H9 (cell line): ENCODE measurements around the gene SEC23A. TPM values are rescaled to one million over a fixed set of nuclear protein-coding genes. Genes with fewer than 3 reads are reported as not detected.

Experiments used
- DNase-seq: peaks from one replicate; pipeline ENCODE4 v3.0.0-alpha.2; 2017
- H2AFZ ChIP-seq: one replicate; pipeline ENCODE4 v1.6.1; 2013; ENCODE audit warnings: mild to moderate bottlenecking, low read length, control low read depth, moderate library complexity
- H2AK5ac ChIP-seq: 2 replicates; pipeline ENCODE4 v1.6.1; 2013; ENCODE audit warnings: low read length, control low read depth, mixed read lengths; ENCODE audit not compliant: insufficient read length
- H2BK120ac ChIP-seq: one replicate; pipeline ENCODE4 v1.6.1; 2013; ENCODE audit warnings: low read depth, mild to moderate bottlenecking, low read length, control low read depth, inconsistent platforms; ENCODE audit not compliant: poor library complexity, severe bottlenecking
- H2BK12ac ChIP-seq: 2 replicates; pipeline ENCODE4 v1.6.1; 2013; ENCODE audit warnings: low read length, control low read depth, mixed read lengths, low read depth; ENCODE audit not compliant: insufficient read length
- H2BK15ac ChIP-seq: 2 replicates; pipeline ENCODE4 v1.6.1; 2013; ENCODE audit warnings: low read depth, low read length, control low read depth
- H2BK20ac ChIP-seq: one replicate; pipeline ENCODE4 v1.6.1; 2013; ENCODE audit warnings: low read depth, mild to moderate bottlenecking, low read length, control low read depth, inconsistent platforms; ENCODE audit not compliant: poor library complexity, severe bottlenecking
- H2BK5ac ChIP-seq: 2 replicates; pipeline ENCODE4 v1.6.1; 2013; ENCODE audit warnings: low read length, control low read depth, mixed read lengths; ENCODE audit not compliant: insufficient read length
- H3K14ac ChIP-seq: 2 replicates; pipeline ENCODE4 v1.6.1; 2013; ENCODE audit warnings: low read length, control low read depth; ENCODE audit not compliant: insufficient read depth
- H3K18ac ChIP-seq: 2 replicates; pipeline ENCODE4 v1.6.1; 2013; ENCODE audit warnings: low read depth, mild to moderate bottlenecking, mixed read lengths, low read length, control low read depth; ENCODE audit not compliant: insufficient read length
- H3K23ac ChIP-seq: 2 replicates; pipeline ENCODE4 v1.6.1; 2013; ENCODE audit warnings: low read length, control low read depth, mixed read lengths, low read depth; ENCODE audit not compliant: insufficient read length
- H3K23me2 ChIP-seq: 2 replicates; pipeline ENCODE4 v1.6.1; 2013; ENCODE audit warnings: low read depth, mild to moderate bottlenecking, mixed read lengths, low read length, control low read depth; ENCODE audit not compliant: insufficient read length, poor library complexity, severe bottlenecking
- H3K27ac ChIP-seq: 2 replicates; pipeline ENCODE4 v1.5.1; 2013; ENCODE audit warnings: low read length, control low read depth, mixed read lengths, low read depth; ENCODE audit not compliant: insufficient read length
- H3K27me3 ChIP-seq: 2 replicates; pipeline ENCODE4 v1.6.1; 2013; ENCODE audit warnings: low read length, control low read depth, inconsistent platforms; ENCODE audit not compliant: insufficient read depth
- H3K4ac ChIP-seq: 2 replicates; pipeline ENCODE4 v1.6.1; 2013; ENCODE audit warnings: low read depth, mild to moderate bottlenecking, control low read depth, inconsistent platforms, low read length, moderate library complexity
- H3K4me1 ChIP-seq: 2 replicates; pipeline ENCODE4 v1.6.1; 2013; ENCODE audit warnings: low read length, control low read depth, inconsistent platforms; ENCODE audit not compliant: insufficient read depth
- H3K4me2 ChIP-seq: 2 replicates; pipeline ENCODE4 v1.6.1; 2013; ENCODE audit warnings: low read length, control low read depth, mixed read lengths; ENCODE audit not compliant: insufficient read length, insufficient read depth
- H3K56ac ChIP-seq: 2 replicates; pipeline ENCODE4 v1.6.1; 2013; ENCODE audit warnings: low read depth, mild to moderate bottlenecking, mixed read lengths, low read length, control low read depth; ENCODE audit not compliant: insufficient read length
- H3K79me1 ChIP-seq: 2 replicates; pipeline ENCODE4 v1.6.1; 2013; ENCODE audit warnings: low read depth, mild to moderate bottlenecking, moderate library complexity, low read length, control low read depth, inconsistent platforms; ENCODE audit not compliant: insufficient read depth, poor library complexity, severe bottlenecking
- H3K79me2 ChIP-seq: 2 replicates; pipeline ENCODE4 v1.6.1; 2013; ENCODE audit warnings: low read length, control low read depth, inconsistent platforms; ENCODE audit not compliant: insufficient read depth
- H3K9ac ChIP-seq: 2 replicates; pipeline ENCODE4 v1.6.1; 2013; ENCODE audit warnings: low read length, control low read depth, mixed read lengths; ENCODE audit not compliant: insufficient read length; ENCODE audit errors: extremely low read depth
- H3K9me3 ChIP-seq: one replicate; pipeline ENCODE4 v1.6.1; 2013; ENCODE audit warnings: low read depth, low read length, inconsistent platforms; ENCODE audit not compliant: control insufficient read depth
- H3T11ph ChIP-seq: one replicate; pipeline ENCODE4 v1.6.1; 2013; ENCODE audit warnings: mild to moderate bottlenecking, low read length, control low read depth, inconsistent platforms
- H4K20me1 ChIP-seq: one replicate; pipeline ENCODE4 v1.6.1; 2013; ENCODE audit not compliant: control insufficient read depth, insufficient read length, insufficient read depth
- H4K5ac ChIP-seq: 2 replicates; pipeline ENCODE4 v1.6.1; 2013; ENCODE audit warnings: low read depth, mild to moderate bottlenecking, mixed read lengths, low read length, control low read depth; ENCODE audit not compliant: insufficient read length
- H4K8ac ChIP-seq: replicated peaks from 2 replicates; pipeline ENCODE4 v1.6.1; 2013; ENCODE audit warnings: low read length, control low read depth, mixed read lengths, low read depth; ENCODE audit not compliant: insufficient read length
- H4K91ac ChIP-seq: 2 replicates; pipeline ENCODE4 v1.6.1; 2013; ENCODE audit warnings: low read depth, mild to moderate bottlenecking, moderate library complexity, mixed read lengths, low read length, control low read depth; ENCODE audit not compliant: insufficient read length
- H3K27ac Mint-ChIP-seq, 3 experiments: 2 replicates in 2 of 3; 3 replicates in 1 of 3; pipeline ENCODE4 v1.8.0; 2020 to 2021; ENCODE audit warnings: mixed read lengths in 3 of 3, mild to moderate bottlenecking in 1 of 3, moderate library complexity in 1 of 3
- H3K27me3 Mint-ChIP-seq: 2 replicates; pipeline ENCODE4 v1.8.0; 2021; ENCODE audit warnings: low read depth, mild to moderate bottlenecking, moderate library complexity, mixed read lengths
- H3K36me3 Mint-ChIP-seq, 3 experiments: 2 replicates in 2 of 3; 3 replicates in 1 of 3; pipeline ENCODE4 v1.8.0; 2020 to 2021; ENCODE audit warnings: low read depth in 3 of 3, mixed read lengths in 3 of 3; ENCODE audit not compliant: insufficient read depth in 1 of 3
- H3K4me1 Mint-ChIP-seq, 2 experiments: 2 replicates each; pipeline ENCODE4 v1.8.0; 2020; ENCODE audit warnings: mixed read lengths in 2 of 2
- H3K4me3 Mint-ChIP-seq, 2 experiments: 2 replicates in 1 of 2; 3 replicates in 1 of 2; pipeline ENCODE4 v1.8.0; 2020 to 2021; ENCODE audit warnings: mild to moderate bottlenecking in 2 of 2, mixed read lengths in 2 of 2, moderate library complexity in 1 of 2
- H3K9me3 Mint-ChIP-seq, 2 experiments: 2 replicates in 1 of 2; 3 replicates in 1 of 2; pipeline ENCODE4 v1.8.0; 2020; ENCODE audit warnings: mild to moderate bottlenecking in 2 of 2, mixed read lengths in 2 of 2, moderate library complexity in 1 of 2
- WGBS: extraction: QIAGEN DNeasy Blood & Tissue Kit; methylation state at CpG from one replicate; pipeline ENCODE4 v1.1.7; 2013; ENCODE audit warnings: missing lambda C conversion rate, low lambda C conversion rate, mixed read lengths; ENCODE audit not compliant: insufficient read length; ENCODE audit errors: extremely low coverage; 5-methylcytosine and 5-hydroxymethylcytosine counted together
- total RNA-seq: library from RNA; stranded (reverse); gene quantifications from 2 replicates; pipeline ENCODE4 v1.2.1, GENCODE V29; 2021
- TF ChIP-seq, protein P1 (sequence below): fragments of 200-600 bp; sonication (generic); conservative IDR thresholded peaks from 3 replicates; pipeline ENCODE4 v1.8.0; 2021; ENCODE audit warnings: antibody characterized with exemption, mild to moderate bottlenecking

SEC23A gene
- total RNA-seq, 1 experiment from 2014 or later: 55.3 TPM

DNA sequence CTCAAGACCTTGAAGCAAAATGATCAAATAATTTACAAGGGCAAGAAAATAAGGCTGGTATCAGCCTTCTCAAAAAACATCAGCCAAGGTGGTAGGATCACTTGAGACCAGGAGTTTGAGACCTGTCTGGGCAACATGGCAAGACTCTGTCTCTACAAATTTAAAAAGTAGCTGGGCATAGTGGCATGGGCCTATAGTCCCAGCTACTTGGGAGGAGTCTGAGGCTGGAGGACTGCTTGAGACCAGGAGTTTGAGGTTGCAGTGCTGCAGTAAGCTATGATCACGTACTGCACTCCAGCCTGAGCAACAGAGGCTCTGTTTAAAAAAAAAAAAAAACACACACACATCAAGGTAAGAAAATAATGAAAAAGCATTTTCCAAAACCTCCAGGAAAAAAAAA is 22.1 kb downstream of the SEC23A start:
- no peak overlapping the region for H3K4ac ChIP-seq
- no peaks in the 10 kb centered on the region for H3K4me1 Mint-ChIP-seq
- H3K27ac ChIP-seq: no peak overlapping the region
- no peak overlapping the region for H3K14ac ChIP-seq
- no CpG with 5 or more reads among the region's 1 CpG for WGBS
- no peaks in the 10 kb centered on the region for H3K27me3 ChIP-seq
- H3K9ac ChIP-seq: no peak overlapping the region
- H4K20me1 ChIP-seq: no peaks in the 10 kb centered on the region
- no peaks in the 10 kb centered on the region for H3K79me2 ChIP-seq
- H2BK15ac ChIP-seq: no peak overlapping the region
- H3K4me3 Mint-ChIP-seq: no peak overlapping the region
- H2AK5ac ChIP-seq: no peak overlapping the region
- no peak overlapping the region for H3K18ac ChIP-seq
- no peak overlapping the region for H3K27ac Mint-ChIP-seq
- no peak overlapping the region for H2BK120ac ChIP-seq
- H2BK5ac ChIP-seq: no peak overlapping the region
- H2BK12ac ChIP-seq: no peak overlapping the region
- H3K4me1 ChIP-seq: no peaks in the 10 kb centered on the region
- H3K9me3 Mint-ChIP-seq: no peaks in the 10 kb centered on the region
- no peak overlapping the region for H4K5ac ChIP-seq
- H3K36me3 Mint-ChIP-seq: peaks cover 26 to 72% (median 64%) of the 10 kb centered on the region in 3 experiments
- H3K23me2 ChIP-seq: no peaks in the 10 kb centered on the region
- no peak overlapping the region for H2BK20ac ChIP-seq
- H3K9me3 ChIP-seq: no peaks in the 10 kb centered on the region
- no peaks in the 10 kb centered on the region for H3K27me3 Mint-ChIP-seq
- no peak for DNase-seq
- no peak overlapping the region for H3K4me2 ChIP-seq
- H3K23ac ChIP-seq: no peak overlapping the region
- no peak overlapping the region for H3K56ac ChIP-seq
- TF ChIP-seq, protein P1, sequence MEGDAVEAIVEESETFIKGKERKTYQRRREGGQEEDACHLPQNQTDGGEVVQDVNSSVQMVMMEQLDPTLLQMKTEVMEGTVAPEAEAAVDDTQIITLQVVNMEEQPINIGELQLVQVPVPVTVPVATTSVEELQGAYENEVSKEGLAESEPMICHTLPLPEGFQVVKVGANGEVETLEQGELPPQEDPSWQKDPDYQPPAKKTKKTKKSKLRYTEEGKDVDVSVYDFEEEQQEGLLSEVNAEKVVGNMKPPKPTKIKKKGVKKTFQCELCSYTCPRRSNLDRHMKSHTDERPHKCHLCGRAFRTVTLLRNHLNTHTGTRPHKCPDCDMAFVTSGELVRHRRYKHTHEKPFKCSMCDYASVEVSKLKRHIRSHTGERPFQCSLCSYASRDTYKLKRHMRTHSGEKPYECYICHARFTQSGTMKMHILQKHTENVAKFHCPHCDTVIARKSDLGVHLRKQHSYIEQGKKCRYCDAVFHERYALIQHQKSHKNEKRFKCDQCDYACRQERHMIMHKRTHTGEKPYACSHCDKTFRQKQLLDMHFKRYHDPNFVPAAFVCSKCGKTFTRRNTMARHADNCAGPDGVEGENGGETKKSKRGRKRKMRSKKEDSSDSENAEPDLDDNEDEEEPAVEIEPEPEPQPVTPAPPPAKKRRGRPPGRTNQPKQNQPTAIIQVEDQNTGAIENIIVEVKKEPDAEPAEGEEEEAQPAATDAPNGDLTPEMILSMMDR: no peak
- no peak overlapping the region for H4K8ac ChIP-seq
- no peak overlapping the region for H4K91ac ChIP-seq
- no peaks in the 10 kb centered on the region for H3K79me1 ChIP-seq
- H3T11ph ChIP-seq: no peak overlapping the region
- H2AFZ ChIP-seq: no peak overlapping the region
